ENCODE measurements around the gene ZW10.
A peak's percentile ranks its signal among the peaks of the same experiment; 100 is the strongest.
"Not testable (repeated sequence)": the region's sequence is repeated elsewhere in the genome, so short reads cannot be mapped to it uniquely, and the experiment has no call there.

The ZW10 gene

GRCh38 chr11:113736323-113736722 is 37.2 kb downstream of the ZW10 start:
- DNase-seq = no peak

- DNase-seq = no peak
Observed at GRCh38 chr11:113732092-113732491, 41.4 kb downstream of the ZW10 start.

DNA sequence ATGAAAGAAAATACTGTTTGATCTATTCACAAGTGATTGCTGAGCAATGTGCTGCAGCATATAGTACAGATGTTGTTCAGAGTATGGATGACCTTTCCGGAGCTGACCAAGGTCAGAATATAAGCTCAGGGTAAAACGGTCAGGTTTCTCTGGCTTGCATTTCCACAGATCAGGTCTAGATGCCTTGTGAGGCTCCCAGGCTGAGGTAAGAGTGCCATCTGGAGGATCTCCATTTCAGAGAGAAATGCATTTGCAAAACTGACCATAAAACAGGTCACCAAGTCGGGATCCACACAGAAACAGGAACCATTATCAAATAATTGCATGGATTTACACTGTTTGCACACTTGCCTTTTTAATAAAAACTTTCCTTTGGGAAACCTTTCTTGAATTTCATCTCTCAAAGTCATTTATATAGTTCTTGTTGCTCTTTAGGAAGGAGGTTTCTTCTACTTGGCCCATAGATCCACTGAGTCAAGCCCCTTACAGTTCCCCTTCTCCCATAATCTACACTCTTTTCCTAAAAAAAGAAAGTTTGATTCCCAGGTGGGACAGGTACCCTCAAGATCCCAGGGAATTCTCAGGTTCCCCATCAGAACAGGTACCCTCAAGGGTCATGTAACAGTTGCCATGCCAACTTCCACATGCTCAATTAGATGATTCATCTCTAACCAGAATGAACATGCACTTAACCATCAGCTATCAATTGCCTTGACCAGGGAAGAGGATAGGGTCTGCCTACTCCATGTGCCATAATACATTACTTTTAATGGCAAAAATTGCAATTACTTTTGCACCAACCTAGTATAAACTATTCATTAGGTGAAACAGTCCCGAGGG is 42.4 kb downstream of the ZW10 start:
- DNase-seq = no peak

GRCh38 chr11:113729456-113729855 is 44.0 kb downstream of the ZW10 start:
- no peak for DNase-seq

DNA sequence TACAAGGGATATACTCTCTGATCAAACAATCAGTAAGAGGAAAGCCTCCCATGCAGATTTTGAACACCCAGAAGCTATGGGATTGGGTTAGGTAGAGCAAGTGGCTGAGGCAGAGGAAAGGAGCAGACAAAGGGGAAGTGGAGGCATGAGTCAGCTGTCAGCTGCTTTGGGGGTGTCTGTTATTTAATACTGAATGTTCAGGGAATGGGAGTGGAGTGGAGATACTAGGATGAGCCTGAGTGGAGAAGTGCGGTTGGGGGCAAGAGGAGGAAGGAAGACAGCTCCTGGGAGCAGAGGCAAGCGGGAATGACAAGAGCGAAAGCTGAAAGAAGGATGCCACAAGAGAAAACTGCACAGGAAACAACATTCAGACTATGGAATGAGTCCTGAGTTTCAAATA is 44.7 kb downstream of the ZW10 start:
- DNase-seq = peak; percentile 11

DNA sequence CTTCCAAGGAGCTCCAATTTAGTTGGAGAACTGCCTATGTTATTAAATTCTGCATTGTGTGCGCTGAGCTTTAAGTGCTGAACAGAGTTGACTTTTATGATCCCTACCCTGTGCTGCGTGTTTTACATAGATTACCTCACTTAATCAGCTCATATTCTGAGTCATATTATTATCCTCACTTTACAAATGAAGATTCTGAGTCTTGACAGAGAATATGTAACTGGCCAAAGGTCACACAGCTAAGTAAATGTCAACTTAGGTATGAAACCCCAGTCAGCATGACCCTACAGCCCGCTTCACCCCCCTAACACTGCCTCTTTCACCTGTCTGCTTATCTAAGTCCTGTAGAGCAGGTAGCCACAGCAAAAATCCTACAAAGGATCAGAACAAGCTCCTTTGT is 47.6 kb downstream of the ZW10 start:
- DNase-seq = no peak

- no peak for DNase-seq
Observed at GRCh38 chr11:113725407-113725806, 48.1 kb downstream of the ZW10 start.

DNA sequence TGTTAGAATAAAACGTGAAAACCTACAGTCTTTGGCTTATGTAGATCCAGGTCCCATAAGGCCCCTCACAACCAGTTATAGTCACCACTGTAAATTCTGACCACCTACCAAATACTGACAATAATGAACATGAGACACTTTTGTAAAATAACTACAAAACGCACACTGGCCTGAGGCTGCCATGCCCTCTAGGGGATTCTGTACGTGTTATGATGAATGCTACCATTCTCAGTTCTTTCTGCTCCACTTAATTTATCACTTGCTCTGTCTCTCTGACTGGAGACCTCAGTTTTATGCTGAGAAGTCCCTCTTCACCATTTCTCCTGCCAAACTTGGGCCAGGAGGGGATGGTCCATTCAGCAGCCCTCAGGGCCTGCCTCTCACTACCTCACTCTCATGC is 48.7 kb downstream of the ZW10 start:
- no peak for DNase-seq

DNA sequence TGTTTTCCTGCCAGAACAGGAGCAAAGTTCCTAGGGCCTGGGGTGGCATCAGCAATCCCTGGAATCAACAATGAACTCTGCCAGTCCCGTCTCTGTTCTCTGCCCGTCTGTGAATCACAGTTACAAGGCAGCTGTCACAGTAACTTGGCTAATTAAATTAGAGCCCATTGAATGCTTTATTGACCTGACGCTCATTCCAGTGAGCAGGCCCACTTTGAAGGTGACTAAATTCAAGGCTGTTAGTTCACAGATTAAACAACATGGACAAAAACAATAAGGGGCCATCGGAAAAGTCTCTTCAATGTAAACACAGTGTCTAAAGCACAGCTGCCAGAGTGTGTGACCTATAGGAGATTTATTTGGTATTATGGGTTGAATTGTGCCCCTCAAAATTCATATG is 49.7 kb downstream of the ZW10 start:
- DNase-seq = no peak

GRCh38 chr11:113722934-113723333 is 50.6 kb downstream of the ZW10 start:
- DNase-seq = no peak

- no peak for DNase-seq
Observed at GRCh38 chr11:113722221-113722620, 51.3 kb downstream of the ZW10 start.

DNA sequence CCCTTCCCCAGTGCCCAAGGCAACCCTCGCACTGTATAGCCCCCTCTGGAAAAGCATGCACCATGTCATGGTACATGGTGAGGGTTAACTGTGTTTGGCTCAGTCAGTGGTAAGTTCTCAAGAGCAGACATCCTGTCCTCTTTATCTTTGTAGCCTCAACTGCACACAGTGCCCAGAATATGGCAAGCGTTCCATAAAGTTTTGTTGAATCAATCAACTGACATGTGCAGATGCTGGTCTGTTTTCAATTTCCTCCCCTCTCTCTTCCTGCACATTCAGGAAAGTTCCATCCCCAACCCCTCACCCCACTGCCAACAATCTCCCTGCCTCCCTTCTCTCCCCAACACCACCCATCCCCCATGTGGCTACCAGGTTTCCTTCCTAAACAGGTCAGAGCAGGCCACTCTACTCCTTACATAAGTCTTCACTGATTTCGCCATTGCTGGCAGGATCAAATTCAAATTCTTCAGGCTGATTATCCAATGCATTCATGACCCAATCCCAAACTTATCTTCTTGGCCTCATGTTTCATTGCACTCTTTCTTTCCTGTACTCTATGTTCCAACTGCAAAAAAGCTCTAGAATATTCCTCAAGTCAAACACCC is 51.9 kb downstream of the ZW10 start:
- DNase-seq = no peak

- not testable (repeated sequence) for DNase-seq
Observed at GRCh38 chr11:113720478-113720877, 53.0 kb downstream of the ZW10 start.

GRCh38 chr11:113715882-113716625 is 57.4 kb downstream of the ZW10 start:
- no peak for DNase-seq

DNA sequence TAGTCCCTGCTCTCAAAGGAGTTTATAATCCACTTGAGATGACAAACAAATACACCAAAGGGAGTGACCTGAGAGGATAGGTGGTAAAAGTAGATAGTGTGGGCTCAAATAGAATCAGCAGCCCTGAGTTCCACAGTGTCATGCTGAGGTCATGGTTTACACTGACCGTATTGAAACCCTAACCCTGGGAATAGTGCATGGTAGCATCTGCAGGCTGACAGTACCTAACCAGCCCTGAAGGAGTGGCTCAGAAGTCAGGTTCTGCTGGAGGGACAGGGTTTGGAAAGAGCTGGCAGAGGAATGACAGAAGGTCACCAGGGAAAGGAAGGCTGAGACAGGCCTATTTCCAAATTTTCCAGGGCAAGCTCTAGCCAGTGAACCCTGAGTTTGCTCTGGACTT is 58.2 kb downstream of the ZW10 start:
- no peak for DNase-seq

- no peak for DNase-seq
Observed at GRCh38 chr11:113710989-113711388, 62.5 kb downstream of the ZW10 start.

- DNase-seq = no peak
Observed at GRCh38 chr11:113705871-113706655, 67.4 kb downstream of the ZW10 start, which contains the start of gene TMPRSS5. TSS of gene TMPRSS5 (minus strand) at chr11:113706308. CDS start at chr11:113706224, 84 bp downstream.

GRCh38 chr11:113703551-113703950 is 69.9 kb downstream of the ZW10 start:
- DNase-seq = not testable (repeated sequence)

DNA sequence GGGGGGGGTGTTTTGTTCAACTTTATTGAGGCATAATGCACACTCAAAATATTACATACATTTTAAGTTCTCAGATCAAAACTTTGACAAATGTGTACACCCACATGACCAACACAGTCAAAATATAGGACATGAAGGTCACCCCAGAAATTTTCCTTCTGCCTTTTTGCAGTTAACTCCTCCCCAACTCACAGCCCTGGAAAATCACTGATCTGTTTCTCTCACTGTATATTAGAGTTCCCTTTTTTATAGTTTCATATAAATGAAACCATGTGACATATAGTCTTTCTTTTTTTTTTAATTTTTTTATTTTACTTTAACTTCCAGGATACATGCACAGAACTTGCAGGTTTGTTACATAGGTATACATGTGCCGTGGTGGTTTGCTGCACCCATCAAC is 72.0 kb downstream of the ZW10 start:
- DNase-seq = no peak

DNA sequence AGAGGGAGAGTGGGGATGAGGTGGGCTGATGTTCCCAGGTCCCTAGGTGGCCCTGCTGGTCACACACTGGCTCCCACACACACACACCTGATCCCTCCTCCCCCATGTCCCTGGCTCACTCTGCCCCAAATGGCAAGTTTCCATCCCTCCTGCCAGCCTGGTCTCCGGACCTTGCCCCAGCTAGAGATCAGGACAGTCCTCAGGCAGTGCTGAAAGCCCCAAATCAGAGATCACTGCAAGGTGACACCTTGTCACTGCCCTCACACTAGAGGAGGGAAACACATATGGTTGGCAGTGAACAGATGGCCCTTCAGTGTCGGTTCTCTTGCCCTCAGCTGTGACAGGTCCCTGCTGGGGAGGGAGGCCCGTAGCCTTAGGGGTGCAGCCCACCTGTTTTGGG is 75.0 kb downstream of the ZW10 start:
- no peak for DNase-seq

- no peak for DNase-seq
Observed at GRCh38 chr11:113697756-113698407, 75.6 kb downstream of the ZW10 start.

DNA sequence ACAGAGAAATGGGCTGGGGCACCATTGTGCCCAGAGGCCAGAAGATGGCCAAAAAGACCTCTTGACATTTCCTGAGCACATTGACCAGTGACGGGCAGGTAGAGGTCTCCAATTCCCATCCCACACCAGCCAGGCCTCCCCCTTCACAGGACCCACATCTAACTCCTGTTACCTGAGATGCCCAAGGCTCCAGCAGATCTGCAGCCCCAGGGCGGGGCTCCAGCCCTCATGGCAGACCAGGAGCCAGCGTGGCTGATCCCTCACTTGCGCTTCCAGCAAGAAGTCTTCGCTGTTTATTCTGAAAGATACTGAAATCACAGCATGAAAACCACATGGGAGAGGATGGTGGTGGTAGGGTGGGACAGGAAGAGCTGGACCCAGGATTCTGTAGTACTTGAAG is 76.4 kb downstream of the ZW10 start:
- no peak for DNase-seq
